GM10248 (cell line): ENCODE measurements around the gene UNC5B.

Source experiments
- CTCF ChIA-PET: fragments of 300-600 bp; sonication (Branson Sonifier 250); formaldehyde crosslinking; extraction: SDS; loops from one replicate; lab custom pipeline; 2021; ENCODE audit warnings: antibody characterized with exemption; lab: Yijun Ruan, JAX
- POLR2A ChIA-PET: fragments of 350-650 bp; sonication (Branson Sonifier 250); formaldehyde crosslinking; extraction: SDS; loops from one replicate; lab custom pipeline; 2020; ENCODE audit warnings: antibody characterized with exemption; lab: Yijun Ruan, JAX
- DNase-seq: peaks from one replicate; pipeline ENCODE4 v3.0.0; 2012; ENCODE audit errors: extremely low spot score
- TF ChIP-seq, protein P1 (sequence below): IDR thresholded peaks from 2 replicates; pipeline ENCODE4 v1.5.1; 2012; ENCODE audit warnings: mild to moderate bottlenecking, low read depth; ENCODE audit errors: extremely low read depth, missing control alignments, control extremely low read depth

The UNC5B gene

DNA sequence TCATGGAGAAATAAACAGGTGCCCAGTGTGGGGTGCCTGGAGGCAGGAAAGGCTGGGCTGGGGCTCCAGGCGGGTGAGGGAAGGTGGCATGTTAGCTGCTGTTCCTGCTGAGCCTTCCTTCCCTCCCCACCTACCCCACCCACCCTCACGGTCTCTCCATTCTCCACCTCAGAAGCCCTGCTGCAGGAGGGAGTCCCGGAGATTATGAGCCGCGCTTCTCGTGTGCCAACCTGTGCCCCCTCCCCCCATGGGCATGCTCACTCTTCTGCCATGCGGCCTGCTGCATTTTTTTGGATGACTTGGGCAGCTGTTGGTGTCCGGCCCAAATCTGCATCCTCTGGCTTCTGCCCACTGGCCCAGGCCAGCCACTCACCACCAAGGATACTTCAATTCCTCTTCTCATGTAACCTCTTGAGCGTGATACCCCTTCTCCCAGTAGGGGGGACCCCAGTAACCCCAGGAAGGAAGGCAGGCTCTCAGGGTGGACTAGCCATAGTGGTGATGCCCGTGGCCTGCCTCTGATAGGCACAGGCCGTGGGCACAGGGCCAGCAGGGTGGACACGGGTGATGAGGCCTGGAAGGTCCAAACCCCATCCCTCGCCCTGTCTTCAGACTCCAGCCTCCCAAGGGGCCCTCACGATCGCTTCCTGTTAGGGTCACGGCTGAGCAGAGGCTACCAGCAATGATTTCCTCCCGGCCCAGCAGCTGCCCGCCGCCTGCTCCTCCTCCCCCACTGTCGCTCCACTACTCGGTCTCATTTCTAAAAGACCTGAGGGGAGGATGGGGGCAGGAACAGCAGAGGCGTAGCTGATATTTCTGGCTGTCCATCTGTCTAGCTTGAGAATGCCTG, 27.8 kb downstream of the UNC5B start:
- CTCF ChIA-PET = no interaction called here
- POLR2A ChIA-PET = no interaction called here
- no peak for DNase-seq

DNA sequence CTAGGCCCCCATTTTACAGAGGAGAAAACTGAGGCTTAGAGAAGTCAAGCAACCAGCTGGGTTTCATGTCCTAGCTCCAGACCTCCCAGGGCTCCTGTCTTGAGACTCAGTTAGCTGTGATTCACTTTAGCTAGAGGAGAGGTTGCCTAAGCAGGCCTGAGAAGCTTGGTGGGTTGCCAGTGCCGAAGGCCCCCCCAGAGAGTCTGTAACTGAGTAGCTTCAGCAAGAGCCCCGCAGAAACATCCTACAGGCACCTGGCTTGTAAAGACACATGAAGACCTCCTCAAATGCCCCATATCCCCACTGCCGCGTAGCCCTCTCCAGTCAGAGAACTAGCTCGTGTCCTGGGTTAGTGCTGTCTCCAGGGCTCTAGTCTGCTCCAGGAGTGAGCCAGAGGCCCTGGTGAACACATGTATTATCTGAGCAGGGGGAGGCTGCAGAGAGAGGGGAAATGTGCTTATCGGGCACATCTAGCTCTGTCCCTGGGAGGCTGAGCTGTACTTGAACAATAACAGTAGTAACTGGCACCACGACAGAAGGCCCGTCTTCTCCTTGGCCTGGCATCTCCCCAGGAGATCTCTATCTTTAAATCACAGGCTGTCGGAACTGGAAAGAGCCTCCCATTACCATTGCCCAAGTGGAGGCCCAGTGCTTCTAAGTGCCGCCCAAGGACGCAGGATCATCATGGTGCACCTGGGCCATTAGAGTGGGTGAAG, 28.9 kb downstream of the UNC5B start:
- ChIA-PET CTCF (no interaction called here), POLR2A (no interaction called here)
- no peak for DNase-seq
- TF ChIP-seq, protein P1, sequence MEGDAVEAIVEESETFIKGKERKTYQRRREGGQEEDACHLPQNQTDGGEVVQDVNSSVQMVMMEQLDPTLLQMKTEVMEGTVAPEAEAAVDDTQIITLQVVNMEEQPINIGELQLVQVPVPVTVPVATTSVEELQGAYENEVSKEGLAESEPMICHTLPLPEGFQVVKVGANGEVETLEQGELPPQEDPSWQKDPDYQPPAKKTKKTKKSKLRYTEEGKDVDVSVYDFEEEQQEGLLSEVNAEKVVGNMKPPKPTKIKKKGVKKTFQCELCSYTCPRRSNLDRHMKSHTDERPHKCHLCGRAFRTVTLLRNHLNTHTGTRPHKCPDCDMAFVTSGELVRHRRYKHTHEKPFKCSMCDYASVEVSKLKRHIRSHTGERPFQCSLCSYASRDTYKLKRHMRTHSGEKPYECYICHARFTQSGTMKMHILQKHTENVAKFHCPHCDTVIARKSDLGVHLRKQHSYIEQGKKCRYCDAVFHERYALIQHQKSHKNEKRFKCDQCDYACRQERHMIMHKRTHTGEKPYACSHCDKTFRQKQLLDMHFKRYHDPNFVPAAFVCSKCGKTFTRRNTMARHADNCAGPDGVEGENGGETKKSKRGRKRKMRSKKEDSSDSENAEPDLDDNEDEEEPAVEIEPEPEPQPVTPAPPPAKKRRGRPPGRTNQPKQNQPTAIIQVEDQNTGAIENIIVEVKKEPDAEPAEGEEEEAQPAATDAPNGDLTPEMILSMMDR = no peak

More for the DNA sequence above, 27.8 kb downstream of the UNC5B start:
- TF ChIP-seq, protein P1 = no peak

DNA sequence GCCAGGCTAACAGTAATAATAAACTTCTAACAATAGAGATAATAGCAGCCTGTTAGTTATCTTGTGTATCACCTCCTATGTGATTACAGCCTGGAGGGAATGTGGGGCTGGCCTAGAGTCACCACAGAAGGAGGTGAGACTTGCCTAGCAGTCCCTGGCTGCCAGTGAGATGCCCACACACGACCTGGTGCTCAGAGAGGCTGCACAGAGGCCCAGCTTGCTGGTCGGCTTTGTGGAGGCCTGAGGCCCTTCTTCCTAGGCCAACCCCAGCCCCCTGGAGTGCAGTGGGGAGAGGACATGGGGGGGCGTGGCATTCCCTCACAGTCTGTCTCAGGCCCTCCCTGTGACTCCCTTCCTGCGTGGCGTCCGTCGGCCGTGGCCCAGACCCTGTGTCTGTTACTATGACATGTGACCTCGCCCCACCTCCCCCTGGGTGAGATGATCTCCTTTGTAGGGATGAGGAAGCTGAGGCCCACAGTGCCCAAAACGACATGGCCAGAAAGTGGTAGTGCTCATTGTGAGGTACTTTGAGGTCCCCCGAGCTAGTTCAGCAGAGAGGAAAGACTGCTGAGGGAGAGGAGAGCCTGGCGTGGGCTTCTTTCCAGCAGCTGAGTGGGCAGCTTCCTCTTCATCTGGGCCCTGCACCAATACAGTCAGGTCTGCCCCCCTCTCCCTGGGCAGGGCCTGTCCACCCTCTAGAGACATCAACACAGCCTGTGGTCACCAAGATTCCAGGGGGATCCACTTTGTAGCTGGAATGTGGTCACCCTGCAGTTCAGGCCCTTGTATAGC, 29.7 kb downstream of the UNC5B start:
- POLR2A ChIA-PET = no interaction called here
- CTCF ChIA-PET = no interaction called here
- TF ChIP-seq, protein P1 = no peak
- no peak for DNase-seq

DNA sequence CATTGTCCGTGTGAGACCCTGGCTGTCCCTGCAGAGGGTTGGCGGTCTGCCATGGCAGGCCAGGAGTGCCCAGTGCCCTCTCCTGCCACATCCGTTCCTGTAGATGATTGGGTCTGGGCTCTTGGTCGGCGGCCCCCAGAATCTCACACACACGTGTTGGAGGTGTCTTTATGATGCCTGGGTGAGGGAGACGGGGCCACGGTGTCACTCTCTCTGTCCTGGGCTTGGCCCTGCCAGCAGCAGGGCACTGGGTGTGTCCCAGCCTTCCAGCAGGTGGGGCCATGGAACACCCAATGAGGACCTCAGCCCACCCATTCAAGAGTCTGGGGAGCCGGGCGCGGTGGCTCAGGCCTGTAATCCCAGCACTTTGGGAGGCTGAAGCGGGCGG, 30.2 kb downstream of the UNC5B start:
- CTCF ChIA-PET = no interaction called here
- DNase-seq = no peak
- POLR2A ChIA-PET = no interaction called here
- TF ChIP-seq, protein P1 = no peak

DNA sequence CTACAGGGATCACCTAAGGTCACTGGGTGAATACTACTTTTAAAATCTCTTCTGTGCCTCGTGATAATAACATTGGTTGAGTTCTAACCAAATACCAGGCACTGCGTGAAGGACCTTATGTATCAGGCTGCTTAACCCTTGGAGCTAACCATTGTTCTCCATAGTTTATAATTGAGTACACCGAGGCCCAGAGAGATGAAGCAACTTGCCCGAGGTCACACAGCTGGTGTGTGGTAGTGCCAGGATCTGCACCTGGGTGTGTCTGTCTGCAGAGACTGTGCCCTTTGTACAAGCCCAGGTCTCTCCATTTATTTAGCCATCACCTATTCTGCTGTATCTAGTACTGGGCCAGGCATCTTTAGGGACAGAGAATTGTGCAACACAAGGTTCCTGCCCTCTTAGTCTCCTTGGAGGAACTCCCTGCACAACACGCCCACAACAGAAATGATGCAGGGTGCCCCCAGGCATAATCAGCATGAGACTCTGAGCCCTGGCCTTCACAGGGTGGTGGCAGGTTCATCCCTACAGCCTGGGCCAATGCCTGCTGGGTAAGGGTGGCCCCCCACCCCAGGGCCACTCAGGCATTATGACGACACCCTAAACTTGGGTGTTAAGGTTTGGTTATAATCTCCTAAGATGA, 31.5 kb downstream of the UNC5B start:
- DNase-seq = no peak
- TF ChIP-seq, protein P1 = no peak
- ChIA-PET CTCF (interaction anchor here (0.8 kb wide), 1 partner anchor 26 kb away, joined by 3 read pairs; no protein-coding TSS in a partner anchor), POLR2A (no interaction called here)
